Smooth muscle cell (in vitro differentiated cells): ENCODE measurements around the gene GAL3ST2. TPM values are rescaled to one million over a fixed set of nuclear protein-coding genes. Genes with fewer than 3 reads are reported as not detected.
"Not testable (repeated sequence)": the region's sequence is repeated elsewhere in the genome, so short reads cannot be mapped to it uniquely, and the experiment has no call there.

Experiments
- DNase-seq: peaks from one replicate; lab custom pipeline; 2025; ENCODE audit not compliant: unreplicated experiment; lab: John Stamatoyannopoulos, UW
- H2AFZ ChIP-seq: fragments of 200-600 bp; sonication (generic); 2 replicates; pipeline ENCODE4 v1.6.0; 2016; ENCODE audit warnings: antibody characterized with exemption, low read depth, mild to moderate bottlenecking
- H3F3A ChIP-seq: fragments of 200-600 bp; sonication (generic); 2 replicates; pipeline ENCODE4 v1.6.0; 2017; ENCODE audit warnings: antibody characterized with exemption, low read depth
- H3K27ac ChIP-seq: fragments of 200-600 bp; sonication (generic); 2 replicates; pipeline ENCODE4 v1.5.1; 2016; ENCODE audit warnings: low read depth, mild to moderate bottlenecking
- H3K27me3 ChIP-seq: fragments of 200-600 bp; sonication (generic); 2 replicates; pipeline ENCODE4 v1.6.1; 2016; ENCODE audit warnings: low read depth, mild to moderate bottlenecking
- H3K36me3 ChIP-seq: fragments of 200-600 bp; sonication (generic); 2 replicates; pipeline ENCODE4 v1.5.1; 2016; ENCODE audit warnings: low read depth
- H3K4me1 ChIP-seq: fragments of 200-600 bp; sonication (generic); 2 replicates; pipeline ENCODE4 v1.5.1; 2016; ENCODE audit warnings: low read depth
- H3K4me2 ChIP-seq: fragments of 200-600 bp; sonication (generic); 2 replicates; pipeline ENCODE4 v1.6.0; 2016; ENCODE audit warnings: mild to moderate bottlenecking
- H3K4me3 ChIP-seq: fragments of 200-600 bp; sonication (generic); 2 replicates; pipeline ENCODE4 v1.5.1; 2016; ENCODE audit warnings: mild to moderate bottlenecking
- H3K79me2 ChIP-seq: fragments of 200-600 bp; sonication (generic); 2 replicates; pipeline ENCODE4 v1.6.0; 2016; ENCODE audit warnings: low read depth, mild to moderate bottlenecking
- H3K9ac ChIP-seq: fragments of 200-600 bp; sonication (generic); 2 replicates; pipeline ENCODE4 v1.6.0; 2016; ENCODE audit warnings: low read depth
- H3K9me3 ChIP-seq: fragments of 200-600 bp; sonication (generic); replicated peaks from 2 replicates; pipeline ENCODE4 v1.5.1; 2016; ENCODE audit warnings: low read depth
- H4K20me1 ChIP-seq: fragments of 200-600 bp; sonication (generic); 2 replicates; pipeline ENCODE4 v1.6.0; 2016; ENCODE audit warnings: low read depth
- CTCF ChIP-seq: fragments of 200-600 bp; sonication (generic); IDR thresholded peaks from 2 replicates; pipeline ENCODE4 v1.5.1; 2017; ENCODE audit warnings: borderline replicate concordance, mild to moderate bottlenecking, antibody characterized with exemption; ENCODE audit not compliant: insufficient read depth, poor library complexity, severe bottlenecking
- WGBS: methylation state at CpG from one replicate; pipeline ENCODE4 v1.1.7; 2016; ENCODE audit warnings: low lambda C conversion rate; 5-methylcytosine and 5-hydroxymethylcytosine counted together
- polyA plus RNA-seq: library from polyadenylated mRNA; unstranded; fragments of >200 nt; fragmentation: Nextera tagmentation; extraction: Ambion mirVana; gene quantifications from 2 replicates; pipeline ENCODE4 v1.2.1, GENCODE V29; 2016
- total RNA-seq: library from RNA; depleted of rRNA; stranded (reverse); fragments of >200 nt; gene quantifications from 2 replicates; pipeline ENCODE4 v1.2.3, GENCODE V29; 2014

Gene GAL3ST2
- total and polyA plus RNA-seq, 2 experiments from 2014 or later: 0.34 TPM; not detected in 1

GRCh38 chr2:241754042-241754441, 22.6 kb upstream of the GAL3ST2 start:
- no peaks in the 10 kb centered on the region for H3K9me3 ChIP-seq
- H3K36me3 ChIP-seq: no peaks in the 10 kb centered on the region
- H3K79me2 ChIP-seq: no peaks in the 10 kb centered on the region
- H3K27ac ChIP-seq: no peak overlapping the region
- H3K4me3 ChIP-seq: no peak overlapping the region
- TF ChIP-seq CTCF: no peak
- no peak overlapping the region for H3K9ac ChIP-seq
- H3F3A ChIP-seq: no peaks in the 10 kb centered on the region
- H4K20me1 ChIP-seq: no peaks in the 10 kb centered on the region
- no peak overlapping the region for H2AFZ ChIP-seq
- no peaks in the 10 kb centered on the region for H3K27me3 ChIP-seq
- no peak for DNase-seq
- WGBS: 97% methylated on average over 20 of the region's 20 CpGs
- no peak overlapping the region for H3K4me2 ChIP-seq
- no peaks in the 10 kb centered on the region for H3K4me1 ChIP-seq

- Histone ChIP-seq H3K36me3 (no peaks in the 10 kb centered on the region), H3K27ac (no peak overlapping the region), H3K9ac (no peak overlapping the region), H3K4me3 (no peak overlapping the region), H3K4me1 (no peaks in the 10 kb centered on the region), H4K20me1 (no peaks in the 10 kb centered on the region), H3K79me2 (no peaks in the 10 kb centered on the region), H3F3A (no peaks in the 10 kb centered on the region), H3K4me2 (no peak overlapping the region), H3K9me3 (no peaks in the 10 kb centered on the region), H2AFZ (no peak overlapping the region), H3K27me3 (no peaks in the 10 kb centered on the region)
- DNase-seq: no peak
- no peak for TF ChIP-seq CTCF
- 98% methylated on average over 13 of the region's 18 CpGs for WGBS
Observed at GRCh38 chr2:241755166-241755565, 21.5 kb upstream of the GAL3ST2 start.

- TF ChIP-seq CTCF: no peak
- Histone ChIP-seq H3K4me2 (no peak overlapping the region), H3F3A (no peaks in the 10 kb centered on the region), H3K27ac (no peak overlapping the region), H3K79me2 (no peaks in the 10 kb centered on the region), H3K27me3 (no peaks in the 10 kb centered on the region), H2AFZ (no peak overlapping the region), H4K20me1 (no peaks in the 10 kb centered on the region), H3K9me3 (no peaks in the 10 kb centered on the region), H3K9ac (no peak overlapping the region), H3K4me3 (no peak overlapping the region), H3K36me3 (no peaks in the 10 kb centered on the region), H3K4me1 (no peaks in the 10 kb centered on the region)
- DNase-seq: no peak
- WGBS: 96% methylated on average over 27 of the region's 27 CpGs
Observed at GRCh38 chr2:241755777-241756176, 20.8 kb upstream of the GAL3ST2 start.

GRCh38 chr2:241759067-241759807, 17.4 kb upstream of the GAL3ST2 start:
- TF ChIP-seq CTCF: no peak
- no peak overlapping the region for H3K9ac ChIP-seq
- no peaks in the 10 kb centered on the region for H3K79me2 ChIP-seq
- 79% methylated on average over 20 of the region's 20 CpGs for WGBS
- DNase-seq: no peak
- no peak overlapping the region for H3K27ac ChIP-seq
- no peak overlapping the region for H3K4me3 ChIP-seq
- no peak overlapping the region for H2AFZ ChIP-seq
- no peaks in the 10 kb centered on the region for H3K27me3 ChIP-seq
- peaks cover 4% of the 10 kb centered on the region for H4K20me1 ChIP-seq
- H3F3A ChIP-seq: no peaks in the 10 kb centered on the region
- H3K4me2 ChIP-seq: no peak overlapping the region
- no peaks in the 10 kb centered on the region for H3K36me3 ChIP-seq
- no peaks in the 10 kb centered on the region for H3K9me3 ChIP-seq
- H3K4me1 ChIP-seq: no peaks in the 10 kb centered on the region

- not testable (repeated sequence) for H3K4me3 ChIP-seq, H3K4me2 ChIP-seq, H4K20me1 ChIP-seq, H2AFZ ChIP-seq, H3K36me3 ChIP-seq, H3K9me3 ChIP-seq, H3K27me3 ChIP-seq, H3K9ac ChIP-seq, H3K79me2 ChIP-seq, H3K27ac ChIP-seq, DNase-seq, H3F3A ChIP-seq, H3K4me1 ChIP-seq
- WGBS: 93% methylated on average over 13 of the region's 16 CpGs
Observed at GRCh38 chr2:241759893-241760292, 16.7 kb upstream of the GAL3ST2 start.
